Measurements from ENCODE around the gene TBX1.

- TF ChIP-seq CTCF (IDR thresholded peaks at IDR 0.05 in 2 of 3, conservative IDR thresholded peaks at IDR 0.05 in 1 of 3; ENCODE audit: borderline replicate concordance in 1 of 3, insufficient read depth in 1 of 3, low read depth in 2 of 3, low read length in 2 of 3) (no peak), REST (IDR thresholded peaks at IDR 0.05; ENCODE audit: low read depth) (no peak), EZH2 (IDR thresholded peaks at IDR 0.05) (no peak), POLR2A (IDR thresholded peaks at IDR 0.05; ENCODE audit: borderline replicate concordance, extremely low read depth, insufficient read depth, insufficient read length) (no peak), ATF3 (IDR thresholded peaks at IDR 0.05) (no peak), EGR1 (IDR thresholded peaks at IDR 0.05; ENCODE audit: low read depth) (no peak), MAX (IDR thresholded peaks at IDR 0.05) (no peak), ZNF274 (IDR thresholded peaks at IDR 0.05; ENCODE audit: low read depth, low read length) (no peak), SIN3A (IDR thresholded peaks at IDR 0.05; ENCODE audit: low read depth) (no peak), JUND (IDR thresholded peaks at IDR 0.05) (no peak), CBX3 (IDR thresholded peaks at IDR 0.05; ENCODE audit: low read depth) (no peak), SP1 (IDR thresholded peaks at IDR 0.05; ENCODE audit: low read depth) (no peak), SRF (IDR thresholded peaks at IDR 0.05; ENCODE audit: low read depth) (no peak)
These were observed 56.0 kb downstream of the TBX1 start for GRCh38 chr22:19816372-19817119.

Data from HCT116 (cell line).